GM10847 (cell line): ENCODE data around the gene ITPRID1.

Experiments used
- POLR2A ChIP-seq: IDR thresholded peaks from 2 replicates; pipeline ENCODE4 v1.6.1; 2011; ENCODE audit not compliant: insufficient read length; ENCODE audit errors: extremely low read depth

ITPRID1 gene

DNA sequence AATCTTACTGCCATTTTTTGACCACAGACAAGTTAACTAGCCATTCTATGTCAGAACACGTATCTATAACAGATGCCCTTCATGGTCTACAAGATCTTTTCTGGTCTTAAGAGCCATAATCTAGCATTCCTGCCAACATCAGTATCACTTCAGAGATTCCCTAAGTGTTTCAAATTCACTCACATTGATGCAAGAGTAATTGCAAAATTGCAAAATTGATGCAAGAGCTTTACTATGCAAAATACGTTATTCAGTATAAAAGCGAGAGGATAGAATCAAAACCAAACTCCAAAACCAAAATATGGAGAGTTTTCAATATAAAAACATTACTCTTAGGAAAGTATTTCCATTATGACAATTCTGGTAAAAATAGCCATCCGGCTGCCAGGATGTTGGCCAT lies 135.0 kb downstream of the ITPRID1 start:
- TF ChIP-seq POLR2A: no peak

DNA sequence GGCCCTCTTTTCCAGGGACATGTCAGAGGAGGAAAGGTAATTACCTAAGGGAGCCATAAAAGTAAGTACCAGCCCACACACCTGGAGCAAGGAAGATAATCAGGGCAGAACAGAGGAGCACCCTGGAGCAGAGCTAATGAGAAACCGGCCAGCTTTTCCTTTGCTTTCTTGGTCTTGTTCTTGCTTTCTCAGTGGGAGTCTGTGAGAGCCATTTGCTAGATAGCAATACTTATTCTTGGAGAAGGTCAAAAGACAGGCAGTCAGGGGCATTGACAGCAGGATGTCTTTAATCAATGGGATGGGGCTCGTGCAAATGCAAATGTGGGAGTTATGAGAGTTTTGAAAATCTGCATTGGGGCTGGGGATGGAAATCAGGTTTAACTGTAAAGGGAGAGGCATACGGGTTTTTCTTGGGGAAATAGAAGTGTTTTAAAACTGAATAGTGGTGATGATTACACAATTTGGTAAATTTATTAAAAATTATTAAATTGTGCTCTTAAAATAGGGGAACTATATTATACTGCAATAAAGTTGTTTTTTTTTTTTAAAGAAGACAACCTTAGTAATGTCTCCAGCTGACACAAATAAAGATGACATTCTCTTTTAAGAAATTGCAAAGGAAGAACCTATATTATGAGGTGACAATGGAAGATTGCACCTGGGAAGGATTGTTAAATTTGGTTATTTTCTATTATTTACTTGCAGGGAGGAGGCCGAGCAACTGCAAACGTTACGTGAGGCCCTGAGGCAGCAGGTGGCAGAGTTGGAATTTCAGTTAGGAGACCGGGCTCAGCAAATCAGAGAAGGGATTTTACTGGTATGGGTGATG lies 137.6 kb downstream of the ITPRID1 start:
- no peak for TF ChIP-seq POLR2A

DNA sequence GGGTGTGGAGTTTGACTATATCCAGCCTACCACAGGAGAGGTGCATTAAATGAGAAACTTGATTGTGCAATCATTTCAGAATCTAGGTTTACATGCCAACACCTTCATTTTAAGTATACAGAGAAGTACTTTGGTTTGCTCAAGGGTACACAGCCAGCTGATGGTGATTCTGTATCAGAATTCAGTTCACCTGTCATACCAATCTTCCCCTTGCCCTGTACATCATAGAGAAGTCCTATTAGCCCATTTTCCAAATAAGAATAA lies 138.1 kb downstream of the ITPRID1 start:
- no peak for TF ChIP-seq POLR2A

DNA sequence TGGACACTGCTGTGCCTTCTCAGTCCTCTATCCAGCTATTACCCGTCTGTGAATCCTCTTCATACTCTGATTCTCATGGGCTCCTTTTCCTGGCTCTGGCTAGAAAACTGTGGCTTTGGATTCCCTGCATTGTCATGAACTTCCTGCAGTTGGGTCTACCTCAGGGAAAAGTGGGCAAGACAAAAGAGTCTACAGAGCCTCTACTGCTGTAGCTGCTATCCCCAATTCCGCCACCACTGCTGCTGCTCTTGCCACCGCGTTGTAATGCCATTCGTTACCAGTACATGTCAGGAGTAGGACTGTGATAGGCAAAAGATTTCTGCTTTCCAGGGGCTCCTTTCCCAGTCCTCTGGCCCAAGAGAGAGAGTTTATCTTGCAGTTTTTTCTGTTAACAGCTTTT lies 149.2 kb downstream of the ITPRID1 start:
- TF ChIP-seq POLR2A: no peak

DNA sequence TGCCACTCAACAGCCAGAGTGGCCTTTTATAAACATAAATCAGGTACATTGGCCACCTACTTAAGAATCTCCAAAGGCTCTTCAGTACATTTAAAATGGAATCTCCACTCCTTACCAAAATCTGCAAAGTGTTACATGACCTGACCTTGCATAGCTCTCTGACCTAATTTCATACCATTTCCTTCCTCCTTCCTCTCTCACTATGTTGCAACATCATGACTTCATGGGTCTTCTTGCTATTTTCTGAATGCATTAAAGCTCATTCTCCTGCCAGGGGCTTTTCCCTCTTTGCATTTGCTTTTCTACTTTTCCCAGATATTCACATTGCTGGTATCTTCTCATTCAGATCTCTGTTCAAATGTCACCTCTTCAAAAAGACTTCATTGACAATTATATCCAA lies 151.0 kb downstream of the ITPRID1 start:
- TF ChIP-seq POLR2A: no peak

DNA sequence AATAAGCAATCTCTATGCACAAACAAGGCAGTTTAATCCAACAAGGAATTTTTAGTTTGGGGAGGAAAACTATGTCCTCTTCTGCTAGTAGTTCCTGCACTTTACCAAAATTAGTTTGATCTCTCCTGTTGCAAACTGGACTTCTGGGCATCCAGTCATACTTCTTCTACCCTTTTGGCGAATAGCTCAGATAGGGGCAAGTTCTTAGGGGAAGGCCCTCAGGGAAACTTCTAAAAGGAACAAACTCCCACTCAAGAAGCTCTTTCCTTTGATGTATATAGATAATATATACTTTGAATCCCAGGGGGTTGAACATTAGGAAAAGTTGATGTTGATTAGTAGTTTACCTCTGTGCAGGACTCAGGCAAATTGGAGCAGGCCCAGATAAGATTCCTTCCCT lies 151.7 kb downstream of the ITPRID1 start:
- no peak for TF ChIP-seq POLR2A

DNA sequence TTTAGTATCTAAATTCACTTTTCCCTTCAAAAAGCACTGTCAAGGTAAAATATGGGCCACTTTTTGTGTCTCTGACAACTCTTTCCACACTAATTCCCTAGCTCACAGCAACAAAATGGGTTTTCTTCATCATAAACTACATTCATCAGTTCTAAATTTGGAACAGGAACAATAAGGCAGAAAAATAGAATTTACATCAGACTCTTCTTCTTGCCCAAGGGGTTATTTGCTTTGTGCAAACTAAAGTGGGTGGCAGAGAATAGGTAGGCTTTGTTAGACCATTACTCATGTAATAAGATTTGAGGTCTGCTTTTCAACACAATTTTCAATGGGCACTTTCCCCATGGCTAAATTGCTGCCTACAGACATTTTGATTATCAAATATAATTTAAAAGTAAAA lies 155.6 kb downstream of the ITPRID1 start:
- no peak for TF ChIP-seq POLR2A

DNA sequence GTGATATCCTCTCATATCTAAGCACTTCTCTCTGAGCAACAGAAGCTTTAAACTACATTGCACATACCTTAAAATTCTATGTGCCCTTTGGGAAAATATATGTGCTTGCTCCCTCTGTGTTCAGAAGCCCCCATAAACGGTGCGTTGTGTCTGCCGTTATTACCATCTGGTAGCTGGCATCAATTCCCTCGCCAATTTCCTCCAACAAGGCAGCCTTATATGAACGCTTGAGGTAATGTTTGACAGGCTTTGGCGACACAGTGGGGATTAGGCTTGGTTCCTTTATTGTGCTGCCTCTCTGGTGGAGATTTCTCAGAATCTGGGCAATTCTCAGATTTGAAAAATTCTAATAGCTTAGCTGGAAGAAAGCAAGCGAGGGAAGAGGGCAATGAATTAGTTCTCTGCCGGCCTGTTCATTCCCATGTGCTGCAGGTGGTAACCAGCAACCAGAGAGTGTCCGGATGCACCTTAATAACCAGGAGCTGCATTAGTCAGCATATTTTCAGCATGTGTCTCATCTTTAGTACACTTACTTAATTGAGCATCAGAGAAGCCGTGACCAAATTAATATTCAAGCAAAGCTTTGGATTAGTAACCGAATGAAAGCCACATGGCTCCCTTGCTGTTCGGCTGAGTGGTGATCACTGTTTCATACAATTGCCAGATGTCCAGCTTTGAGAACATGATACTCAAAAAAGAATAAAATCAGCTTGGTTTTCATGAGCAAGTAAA lies 165.8 kb downstream of the ITPRID1 start:
- TF ChIP-seq POLR2A: no peak

DNA sequence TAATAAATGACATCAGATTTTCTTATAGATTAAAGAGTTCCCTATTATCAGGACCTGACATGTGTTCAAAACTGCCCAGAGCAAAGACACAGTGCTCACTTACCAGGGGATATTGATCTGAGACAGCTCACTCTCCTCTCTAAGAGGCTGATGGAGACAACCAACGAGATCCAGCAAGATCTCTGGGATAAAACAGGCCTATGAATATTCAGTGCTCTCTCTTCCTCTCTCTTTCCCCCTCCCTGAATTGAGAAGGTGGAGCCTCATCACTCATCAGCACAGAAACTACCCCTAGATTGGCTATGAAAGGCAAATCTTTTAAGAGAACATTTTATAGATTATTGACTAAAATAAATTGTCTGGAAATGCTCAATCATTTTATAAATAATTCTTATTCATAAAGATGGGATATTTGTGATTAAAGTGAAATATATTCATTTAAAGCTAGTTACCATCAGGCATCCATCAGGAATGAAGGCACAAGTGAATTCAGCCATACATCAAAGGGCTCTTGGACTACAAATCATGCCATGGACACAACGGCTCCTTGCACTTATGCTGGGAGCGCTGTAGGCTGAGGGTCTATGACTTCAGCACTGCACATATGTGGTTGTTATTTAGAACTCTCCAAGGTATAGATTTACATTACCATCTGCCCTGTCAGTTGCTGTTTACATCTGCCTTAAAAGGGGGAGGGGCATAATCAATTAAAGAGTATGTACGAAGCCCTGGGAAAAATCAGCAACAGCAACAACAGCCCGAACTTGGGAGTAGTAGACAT lies 169.7 kb downstream of the ITPRID1 start:
- TF ChIP-seq POLR2A: no peak

DNA sequence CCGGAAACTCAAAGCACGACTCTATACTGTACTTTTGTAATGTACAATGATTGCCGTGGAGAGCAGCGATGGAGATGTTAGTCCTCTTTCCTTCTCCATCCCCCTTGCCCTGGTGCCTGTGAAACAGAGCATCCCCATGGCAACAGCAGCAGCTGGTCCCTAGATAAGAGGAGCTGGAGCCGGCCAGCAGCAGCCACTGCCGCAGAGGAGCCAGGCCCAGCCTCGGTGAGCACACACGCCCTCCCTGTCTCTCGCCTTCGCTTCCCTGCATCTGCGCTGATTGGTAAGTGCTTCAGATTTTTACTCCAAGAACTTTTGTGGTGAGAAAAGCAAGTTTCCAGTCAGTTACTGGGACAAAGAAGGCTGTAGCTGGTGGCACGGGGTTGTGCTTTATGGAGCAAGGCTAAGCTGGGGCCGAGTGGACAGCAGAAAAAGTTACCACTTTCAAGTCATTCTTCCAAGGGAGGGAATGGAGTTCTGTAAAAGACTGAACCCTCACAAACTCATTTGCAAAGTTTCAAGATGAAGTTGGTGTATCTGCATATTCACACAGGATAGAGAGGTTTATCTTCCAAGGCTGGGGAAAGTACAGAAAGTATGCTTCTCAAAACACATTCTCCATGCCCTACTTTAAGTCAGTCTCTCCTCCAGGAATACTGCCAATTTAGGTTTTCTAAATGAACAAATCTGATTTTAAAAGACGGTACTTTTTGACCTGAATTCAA lies 173.3 kb downstream of the ITPRID1 start, which contains the start of gene PPP1R17:
TSS of gene PPP1R17 (plus strand) at position 192 of the 725 bp plus-strand sequence. CDS start 5,227 bp downstream, outside the sequence.
- TF ChIP-seq POLR2A: no peak

DNA sequence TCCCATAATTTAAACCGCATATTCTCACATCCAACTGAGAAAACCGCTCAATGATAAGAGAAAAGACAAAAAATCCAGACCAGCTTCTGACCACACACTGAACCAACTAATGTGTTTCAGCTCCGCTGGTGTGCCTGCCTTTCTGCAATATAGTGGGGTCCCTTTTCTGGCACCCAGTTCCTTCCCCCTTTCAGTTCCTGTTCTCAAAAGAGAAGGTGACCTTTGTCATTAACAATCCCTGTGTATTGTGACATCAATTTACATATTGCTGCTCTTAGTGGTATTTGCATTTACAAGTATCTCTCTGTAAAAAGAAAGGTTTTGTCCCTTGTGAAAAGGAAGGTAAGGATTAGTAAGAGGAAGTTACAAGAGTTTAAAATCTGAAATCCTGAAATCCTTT lies 174.5 kb downstream of the ITPRID1 start:
- TF ChIP-seq POLR2A: no peak

DNA sequence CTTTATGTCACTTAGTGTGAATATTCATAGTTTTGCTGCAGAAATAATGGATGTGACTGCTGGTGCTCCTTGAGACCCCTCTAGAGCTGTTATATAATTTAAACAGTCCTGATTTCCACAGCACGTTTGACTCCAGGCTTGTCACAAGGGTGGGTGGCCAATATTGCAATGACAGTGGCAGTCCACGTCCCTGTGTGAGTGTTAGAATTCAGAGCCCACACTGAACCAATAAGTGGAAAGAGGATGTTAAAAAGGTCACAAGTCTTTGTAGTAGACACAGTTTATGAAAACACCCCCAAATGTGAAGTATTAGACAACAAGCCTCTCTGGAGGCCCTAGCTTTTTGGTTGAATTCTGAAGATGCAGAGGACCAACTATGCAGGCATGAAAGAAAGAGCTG lies 175.1 kb downstream of the ITPRID1 start:
- TF ChIP-seq POLR2A: no peak

DNA sequence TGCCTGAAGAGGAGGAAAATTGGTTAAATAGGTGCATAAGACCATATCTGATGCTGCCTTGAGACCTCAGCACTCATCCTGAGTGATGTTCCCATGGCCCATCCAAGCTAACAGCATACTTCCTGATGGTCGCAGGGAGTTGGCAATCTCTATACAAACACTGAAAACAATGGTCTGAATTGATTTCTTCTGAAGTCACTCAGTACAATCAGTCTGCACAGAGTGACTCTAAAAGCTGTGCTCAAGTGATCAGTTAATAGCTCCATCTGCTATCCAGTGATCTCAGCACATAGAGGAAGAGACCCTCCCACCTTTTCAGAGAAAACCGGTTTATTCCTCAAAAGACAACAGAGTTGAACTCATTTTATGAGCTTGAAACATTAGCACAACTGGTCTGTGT lies 177.0 kb downstream of the ITPRID1 start:
- TF ChIP-seq POLR2A: no peak

DNA sequence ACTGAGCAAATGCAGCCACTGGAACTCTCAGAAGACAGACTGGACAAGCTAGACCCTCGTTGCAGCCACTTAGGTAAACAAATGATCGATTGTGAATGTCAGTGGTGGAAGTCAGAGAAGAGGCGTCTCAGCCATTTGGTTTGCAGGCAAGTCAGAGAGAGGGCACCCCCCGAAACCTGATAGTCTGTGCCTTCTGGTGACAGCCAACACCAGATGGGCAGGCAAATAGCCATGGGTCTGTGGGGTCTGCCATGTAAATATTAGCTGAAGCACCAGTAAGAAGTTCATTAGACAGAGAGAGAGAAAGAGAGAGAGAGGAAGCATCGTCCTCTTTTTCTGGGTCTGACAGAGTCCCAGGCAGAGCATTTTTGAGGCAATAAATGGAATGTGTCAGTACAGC lies 178.6 kb downstream of the ITPRID1 start:
- no peak for TF ChIP-seq POLR2A

DNA sequence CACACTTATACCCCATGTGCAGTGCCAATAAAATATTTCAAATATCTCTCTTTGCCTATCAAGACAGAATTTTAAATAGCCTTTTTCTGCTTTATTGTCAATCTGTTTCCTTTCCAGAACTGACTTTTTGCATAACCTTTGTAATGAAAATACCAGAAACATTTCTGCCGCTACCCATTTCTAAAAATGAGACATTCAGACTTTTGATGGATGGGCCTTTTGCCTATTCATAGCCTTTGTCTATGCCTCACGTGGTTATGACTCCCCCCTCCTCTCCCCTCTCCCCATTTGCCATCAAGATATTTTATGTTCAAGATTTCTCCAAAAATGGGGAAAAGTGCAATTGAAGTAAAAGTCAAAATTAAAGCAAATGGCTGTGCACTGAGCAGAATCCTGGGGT lies 179.0 kb downstream of the ITPRID1 start:
- no peak for TF ChIP-seq POLR2A
